Common myeloid progenitor, CD34-positive (primary cell): Measurements from ENCODE around the gene MYLK4.

Source experiments
- CTCF ChIA-PET: fragments of 350-600 bp; sonication (Branson Sonifier 250); formaldehyde crosslinking; loops from one replicate; lab custom pipeline; 2021; ENCODE audit warnings: antibody characterized with exemption; lab: Charles Lee
- POLR2A ChIA-PET: fragments of 350-600 bp; sonication (Branson Sonifier 250); formaldehyde crosslinking; loops from one replicate; lab custom pipeline; 2021; ENCODE audit warnings: antibody characterized with exemption; lab: Charles Lee
- DNase-seq, 3 donors: peaks; one replicate each; pipeline versions ENCODE4 v3.0.0 to v3.0.0-alpha.2; 2013
- H3K27ac ChIP-seq, 2 experiments: 1 replicate in 1 of 2; 2 replicates in 1 of 2; pipeline ENCODE4 v1.7.0; 2013; ENCODE audit warnings: inconsistent platforms in 2 of 2, low read length in 2 of 2, mild to moderate bottlenecking in 2 of 2, low read depth in 1 of 2, moderate library complexity in 1 of 2; ENCODE audit not compliant: severe bottlenecking in 2 of 2, insufficient read depth in 1 of 2, poor library complexity in 1 of 2
- H3K27me3 ChIP-seq, 5 experiments: replicated peaks in 2 of 5; 1 replicate in 3 of 5; 2 replicates in 2 of 5; pipeline versions ENCODE4 v1.6.1 to v1.7.0; 2013; ENCODE audit warnings: low read length in 4 of 5, mild to moderate bottlenecking in 2 of 5, moderate library complexity in 2 of 5, inconsistent platforms in 1 of 5; ENCODE audit not compliant: insufficient read depth in 5 of 5, control insufficient read depth in 4 of 5
- H3K36me3 ChIP-seq, 4 experiments: 1 replicate in 2 of 4; 2 replicates in 2 of 4; pipeline versions ENCODE4 v1.6.1 to v1.7.0; 2013; ENCODE audit warnings: low read length in 3 of 4, control low read depth in 1 of 4, mild to moderate bottlenecking in 1 of 4; ENCODE audit not compliant: control insufficient read depth in 4 of 4, insufficient read depth in 4 of 4
- H3K4me1 ChIP-seq, 4 experiments: 1 replicate in 3 of 4; 2 replicates in 1 of 4; pipeline versions ENCODE4 v1.6.1 to v1.7.1; 2013; ENCODE audit warnings: low read length in 3 of 4, mild to moderate bottlenecking in 3 of 4, control low read depth in 1 of 4, inconsistent platforms in 1 of 4, moderate library complexity in 1 of 4; ENCODE audit not compliant: control insufficient read depth in 4 of 4, insufficient read depth in 4 of 4; ENCODE audit errors: control extremely low read depth in 1 of 4
- H3K4me3 ChIP-seq, 7 experiments: 1 replicate in 4 of 7; 2 replicates in 3 of 7; pipeline versions ENCODE4 v1.5.1 to v1.7.0; 2013; ENCODE audit warnings: mild to moderate bottlenecking in 7 of 7, low read length in 6 of 7, moderate library complexity in 6 of 7, inconsistent platforms in 2 of 7, low read depth in 2 of 7, control low read depth in 1 of 7; ENCODE audit not compliant: insufficient read depth in 4 of 7, control insufficient read depth in 1 of 7; ENCODE audit errors: extremely low read depth in 1 of 7
- H3K9me3 ChIP-seq, 5 experiments: 1 replicate in 4 of 5; 2 replicates in 1 of 5; pipeline versions ENCODE4 v1.6.1 to v1.7.1; 2013; ENCODE audit warnings: low read length in 4 of 5, mild to moderate bottlenecking in 2 of 5, inconsistent platforms in 1 of 5, low read depth in 1 of 5, moderate library complexity in 1 of 5; ENCODE audit not compliant: control insufficient read depth in 4 of 5, insufficient read depth in 2 of 5; ENCODE audit errors: control extremely low read depth in 1 of 5
- WGBS: methylation state at CpG from one replicate; pipeline ENCODE4 v1.1.5; 2013; ENCODE audit not compliant: insufficient coverage; 5-methylcytosine and 5-hydroxymethylcytosine counted together

Gene MYLK4

GRCh38 chr6:2646346-2646745 is 104.4 kb downstream of the MYLK4 start:
- Histone ChIP-seq H3K36me3 (no peaks in the 10 kb centered on the region), H3K27ac (no peak overlapping the region), H3K9me3 (no peaks in the 10 kb centered on the region), H3K4me1 (peaks cover 0 to 13% (median 7%) of the 10 kb centered on the region in 4 experiments), H3K27me3 (no peaks in the 10 kb centered on the region), H3K4me3 (no peak overlapping the region)
- CTCF ChIA-PET, result interaction anchor here (0.9 to 1.2 kb wide), 2 partner anchors 15 to 92 kb away, joined by 3 to 6 read pairs; no protein-coding TSS in a partner anchor
- POLR2A ChIA-PET, result no interaction called here
- DNase-seq, result no peak
- WGBS, result 90% methylated on average over 2 of the region's 3 CpGs

- ChIA-PET POLR2A (no interaction called here), CTCF (interaction anchor here (0.8 to 1.0 kb wide), 2 partner anchors 9 to 297 kb away, joined by 3 read pairs; no protein-coding TSS in a partner anchor)
- H3K4me1 ChIP-seq, result peaks cover 1 to 32% (median 21%) of the 10 kb centered on the region in 4 experiments
- no peak for DNase-seq
- no peak overlapping the region for H3K4me3 ChIP-seq
- no peaks in the 10 kb centered on the region for H3K36me3 ChIP-seq
- 90% methylated on average over 4 of the region's 5 CpGs for WGBS
- H3K9me3 ChIP-seq, result no peaks in the 10 kb centered on the region
- no peaks in the 10 kb centered on the region for H3K27me3 ChIP-seq
- H3K27ac ChIP-seq, result no peak overlapping the region
These were observed 106.7 kb downstream of the MYLK4 start for GRCh38 chr6:2643935-2644539.

GRCh38 chr6:2643130-2643529 is 107.6 kb downstream of the MYLK4 start:
- Histone ChIP-seq H3K27me3 (no peaks in the 10 kb centered on the region), H3K27ac (no peak overlapping the region), H3K4me3 (no peak overlapping the region), H3K36me3 (no peaks in the 10 kb centered on the region), H3K4me1 (peaks cover 1 to 32% (median 21%) of the 10 kb centered on the region in 4 experiments), H3K9me3 (no peaks in the 10 kb centered on the region)
- DNase-seq, result no peak
- POLR2A ChIA-PET, result no interaction called here
- WGBS, result 92% methylated on average over 2 of the region's 2 CpGs
- CTCF ChIA-PET, result no interaction called here

- 53% methylated on average over 11 of the region's 14 CpGs for WGBS
- H3K9me3 ChIP-seq, result no peaks in the 10 kb centered on the region
- H3K4me1 ChIP-seq, result peaks cover 1 to 32% (median 21%) of the 10 kb centered on the region in 4 experiments
- H3K27me3 ChIP-seq, result no peaks in the 10 kb centered on the region
- no peak overlapping the region for H3K27ac ChIP-seq
- no peaks in the 10 kb centered on the region for H3K36me3 ChIP-seq
- DNase-seq, result peak; percentile 8 to 92 (median 88)
- H3K4me3 ChIP-seq, result peak overlapping the region in 2 of 7 experiments; percentile 16 to 37
- ChIA-PET POLR2A (no interaction called here), CTCF (no interaction called here)
These were observed 109.5 kb downstream of the MYLK4 start for GRCh38 chr6:2641044-2641725.

- CTCF ChIA-PET, result interaction anchor here (0.9 kb wide), 1 partner anchor 13 kb away, joined by 4 read pairs; no protein-coding TSS in a partner anchor
These were observed 110.2 kb downstream of the MYLK4 start for GRCh38 chr6:2640551-2640950.

GRCh38 chr6:2639896-2640295 is 110.8 kb downstream of the MYLK4 start:
- Histone ChIP-seq H3K27me3 (no peaks in the 10 kb centered on the region), H3K9me3 (no peaks in the 10 kb centered on the region), H3K36me3 (no peaks in the 10 kb centered on the region), H3K27ac (no peak overlapping the region), H3K4me3 (no peak overlapping the region), H3K4me1 (peaks cover 3 to 37% (median 25%) of the 10 kb centered on the region in 4 experiments)
- no peak for DNase-seq
- 100% methylated on average over 8 of the region's 8 CpGs for WGBS
- CTCF ChIA-PET, result interaction anchor here (0.6 to 1.1 kb wide), 3 partner anchors 12 to 734 kb away, joined by 3 to 4 read pairs (median 4); no protein-coding TSS in a partner anchor
- POLR2A ChIA-PET, result interaction anchor here (0.6 kb wide), 1 partner anchor 1047 kb away, joined by 4 read pairs; no protein-coding TSS in a partner anchor

More at GRCh38 chr6:2640551-2640950, 110.2 kb downstream of the MYLK4 start:
- 84% methylated on average over 2 of the region's 4 CpGs for WGBS
- peaks cover 1 to 32% (median 21%) of the 10 kb centered on the region in 4 experiments for H3K4me1 ChIP-seq
- H3K9me3 ChIP-seq, result no peaks in the 10 kb centered on the region
- H3K27ac ChIP-seq, result no peak overlapping the region
- no peak for DNase-seq
- H3K4me3 ChIP-seq, result peak overlapping the region in 2 of 7 experiments; percentile 16 to 37
- POLR2A ChIA-PET, result interaction anchor here (0.6 kb wide), 1 partner anchor 1048 kb away, joined by 4 read pairs; no protein-coding TSS in a partner anchor
- H3K36me3 ChIP-seq, result no peaks in the 10 kb centered on the region
- H3K27me3 ChIP-seq, result no peaks in the 10 kb centered on the region
